GM21360 (cell line): Measurements from ENCODE around the gene GARIN5A.

Experiments used
- ATAC-seq: cut with Tn5 transposase; IDR thresholded peaks from one replicate; pipeline ENCODE4 v1.9.1; 2021; ENCODE audit warnings: mild to moderate bottlenecking, moderate library complexity; ENCODE audit not compliant: unreplicated experiment

GARIN5A gene

DNA sequence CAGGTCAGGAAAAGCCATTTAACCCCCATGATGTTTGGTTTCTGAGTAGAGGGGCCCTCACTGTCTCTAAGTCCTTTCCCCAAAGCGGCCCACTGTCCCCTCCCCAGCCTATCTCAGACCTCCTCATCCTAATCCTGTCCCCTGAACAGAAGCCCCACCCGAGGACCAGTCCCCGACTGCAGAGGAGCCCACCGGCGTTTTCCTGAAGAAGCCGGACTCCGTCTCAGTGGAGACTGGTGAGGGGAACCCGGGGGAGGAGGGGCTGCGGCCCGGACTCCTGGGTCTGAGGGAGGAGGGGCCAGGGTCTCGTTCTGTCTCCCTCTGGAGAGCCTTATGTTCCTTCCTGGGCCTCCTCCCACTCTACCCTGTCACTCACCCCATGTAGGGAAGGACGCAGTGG lies 41.0 kb downstream of the GARIN5A start:
- no peak for ATAC-seq

DNA sequence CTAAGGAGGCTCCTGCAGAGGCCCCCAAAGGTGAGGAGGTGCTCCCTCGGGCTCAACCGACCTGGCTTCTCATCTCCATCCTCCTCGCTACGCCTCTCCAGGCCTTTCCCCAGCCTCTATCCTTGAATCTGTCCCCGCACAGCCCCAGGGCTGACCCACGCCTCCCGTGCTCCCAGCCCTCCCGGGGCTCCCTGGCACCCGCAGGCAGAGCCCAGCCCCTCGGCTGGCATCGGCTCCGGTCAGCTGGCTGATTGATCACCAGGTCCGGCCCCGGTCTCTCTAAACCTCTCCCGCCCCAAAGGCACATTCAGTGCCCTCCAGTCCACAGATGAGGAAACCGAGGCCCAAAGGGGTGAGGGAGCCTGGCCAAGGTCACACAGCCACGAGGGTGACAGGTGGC lies 41.4 kb downstream of the GARIN5A start:
- no peak for ATAC-seq

DNA sequence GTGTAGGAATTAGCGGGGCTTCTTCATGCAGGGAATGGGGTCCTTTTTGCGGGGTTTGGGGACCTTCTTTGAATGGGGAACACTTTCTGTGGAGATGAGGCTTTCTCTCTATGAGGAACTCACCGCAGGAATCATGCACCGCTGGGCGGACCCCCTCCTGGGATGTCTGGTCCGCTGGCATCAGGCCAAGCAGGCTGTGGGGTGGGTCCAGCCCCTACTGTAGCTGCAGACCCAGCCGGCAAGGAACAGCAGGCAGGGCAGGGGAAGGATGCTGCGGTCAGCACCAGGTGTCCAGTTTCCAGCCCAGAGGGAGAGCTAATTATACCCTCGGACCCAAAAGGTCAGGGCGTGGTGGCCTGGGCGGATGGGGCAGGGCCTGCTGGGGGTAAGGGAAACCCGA lies 42.1 kb downstream of the GARIN5A start:
- ATAC-seq = no peak

DNA sequence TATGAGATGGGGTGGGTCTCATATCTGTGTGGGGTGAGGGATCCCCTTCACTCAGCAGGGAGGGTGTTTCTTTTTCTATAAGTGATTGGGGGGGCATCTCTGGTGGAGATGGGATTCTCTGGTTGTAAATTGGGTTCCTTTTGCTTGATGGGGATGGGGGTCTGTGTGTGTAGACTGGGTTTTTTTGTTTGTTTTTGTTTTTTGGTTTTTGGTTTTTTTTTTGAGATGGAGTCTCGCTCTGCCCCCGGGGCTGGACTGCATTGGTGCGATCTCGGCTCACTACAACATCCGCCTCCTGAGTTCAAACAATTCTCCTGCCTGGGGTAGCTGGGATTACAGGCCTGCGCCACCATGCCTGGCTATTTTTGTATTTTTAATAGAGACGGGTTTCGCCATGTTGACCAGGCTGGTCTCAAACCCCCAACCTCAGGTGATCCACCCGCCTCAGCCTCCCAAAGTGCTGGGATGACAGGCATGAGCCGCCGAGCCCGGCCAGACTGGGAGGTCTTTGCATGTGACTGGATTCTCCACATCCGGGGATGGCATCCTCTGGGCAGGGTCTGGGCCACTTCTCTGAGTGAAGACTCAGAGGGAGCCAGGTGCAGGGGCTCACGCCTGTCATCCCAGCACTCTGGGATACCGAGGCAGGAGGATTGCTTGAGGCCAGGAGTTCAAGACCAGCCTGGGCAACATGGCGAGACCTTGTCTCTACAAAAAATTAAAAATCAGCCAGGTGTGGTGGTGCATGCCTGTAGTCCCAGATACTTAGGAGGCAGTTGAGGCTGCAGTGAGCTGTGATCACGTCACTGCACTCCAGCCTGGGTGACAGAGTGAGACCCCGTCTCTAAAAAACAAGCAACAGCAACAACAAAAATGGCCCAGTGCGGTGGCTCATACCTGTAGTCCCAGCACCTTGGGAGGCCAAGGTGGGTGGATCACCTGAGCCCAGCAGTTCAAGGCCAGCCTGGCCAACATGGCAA lies 43.2 kb downstream of the GARIN5A start:
- ATAC-seq = no peak

DNA sequence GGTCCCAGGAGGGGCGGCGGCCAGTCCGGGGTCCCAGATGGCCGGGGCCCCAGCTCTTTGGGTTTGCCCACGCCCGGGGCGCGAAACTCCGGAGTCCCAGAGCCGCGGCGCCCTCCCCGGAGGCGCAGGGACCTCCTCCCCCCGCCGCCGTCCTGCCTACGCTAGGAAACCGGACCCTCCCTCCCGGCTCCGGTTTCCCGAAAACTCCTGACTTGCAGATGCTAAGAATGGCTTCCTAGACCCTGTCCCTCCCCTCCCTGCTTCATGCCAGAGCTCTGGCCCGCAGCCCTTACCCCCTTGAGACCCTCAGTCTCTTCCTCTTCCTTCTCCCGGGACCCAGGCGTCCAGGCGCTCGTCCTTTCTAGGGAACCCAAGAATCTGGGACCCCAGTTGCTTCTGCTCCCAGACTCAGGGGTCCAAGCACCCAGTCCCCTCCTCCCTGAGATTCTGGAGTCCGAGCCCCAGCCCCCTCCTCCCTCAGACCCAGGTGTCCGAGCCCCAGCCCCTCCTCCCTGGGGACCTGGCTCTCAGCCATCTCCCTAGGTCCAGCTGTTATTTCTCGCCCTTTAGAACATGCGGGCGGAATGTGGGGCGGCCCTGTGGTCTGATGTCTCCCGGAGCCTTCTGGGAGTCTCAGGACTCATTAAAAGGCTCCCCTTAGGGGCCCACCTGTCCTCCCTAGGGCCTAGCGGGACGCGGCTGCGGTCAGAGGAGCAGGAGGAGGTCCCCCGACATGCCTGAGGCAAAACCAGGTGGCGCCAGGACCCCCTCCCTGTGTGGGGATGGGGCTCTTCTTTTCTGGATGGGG lies 44.2 kb downstream of the GARIN5A start, which contains the start of gene MYBPC2:
Gene MYBPC2 (plus strand): TSS at position 672 of the 808 bp plus-strand sequence. CDS start 62 bp downstream, at position 734.
- no peak for ATAC-seq

DNA sequence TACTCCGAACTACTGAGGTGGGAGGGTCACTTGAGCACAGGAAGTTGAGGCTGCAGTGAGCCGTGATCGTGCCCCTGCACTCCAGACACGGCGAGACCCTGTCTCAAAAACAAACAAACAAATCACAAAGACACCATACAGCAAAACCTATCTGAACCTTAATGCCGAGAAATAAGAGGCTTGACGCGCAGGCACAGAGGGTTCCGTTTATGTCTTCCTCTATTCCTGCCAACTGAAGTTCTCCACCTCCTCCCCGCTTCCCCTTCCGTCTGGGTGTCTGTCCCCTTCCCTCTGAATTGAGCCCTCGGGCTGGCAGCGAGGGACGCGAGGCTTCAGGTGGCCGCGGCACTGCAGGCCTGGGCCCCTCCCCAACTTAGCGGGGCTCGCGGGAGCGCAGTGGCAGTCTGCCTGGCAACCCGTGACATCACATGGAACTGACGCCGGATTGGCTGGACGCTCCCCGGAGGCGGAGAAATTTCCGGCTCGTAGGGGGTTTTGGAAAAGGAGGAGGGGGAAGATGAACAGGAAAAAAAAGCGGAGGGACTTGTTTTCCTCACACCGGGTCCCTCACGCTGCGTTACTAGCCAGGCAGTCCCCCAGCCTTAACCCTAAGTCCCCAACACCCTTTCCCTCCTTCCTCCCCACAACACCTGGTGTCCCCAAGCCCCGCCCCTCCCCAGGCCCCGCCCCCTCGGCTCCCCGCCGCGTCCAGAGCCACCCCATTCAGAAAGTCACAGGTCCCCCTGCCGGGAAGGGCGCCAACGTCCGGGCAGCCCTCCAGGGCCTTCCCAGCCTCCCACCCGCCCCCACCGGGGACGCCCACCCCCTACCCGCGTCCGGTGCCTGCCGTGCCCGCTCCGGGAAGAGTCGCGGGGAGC lies 45.1 kb downstream of the GARIN5A start:
- ATAC-seq = peak; percentile 63

DNA sequence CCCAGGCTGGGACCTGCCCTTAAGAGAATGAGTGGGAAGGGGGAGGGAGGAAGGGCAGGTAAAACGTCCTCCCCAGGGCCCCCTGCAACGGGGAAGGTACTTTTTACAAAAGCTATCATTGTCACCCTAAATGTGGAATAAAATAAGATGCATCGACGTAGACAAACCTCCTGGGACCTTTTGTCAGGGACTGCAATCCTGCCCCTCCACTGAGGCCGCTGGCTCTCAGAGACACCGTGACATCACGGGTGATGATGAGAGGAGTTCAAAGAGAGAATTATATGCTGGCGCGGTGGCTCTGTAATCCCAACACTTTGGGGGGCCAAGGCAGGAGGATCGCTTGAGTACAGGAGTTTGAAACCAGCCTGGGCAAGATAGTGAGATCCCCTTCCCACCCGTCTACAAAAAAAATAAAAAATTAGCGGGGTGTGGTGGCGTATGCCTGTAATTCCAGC lies 45.7 kb downstream of the GARIN5A start:
- ATAC-seq = no peak

DNA sequence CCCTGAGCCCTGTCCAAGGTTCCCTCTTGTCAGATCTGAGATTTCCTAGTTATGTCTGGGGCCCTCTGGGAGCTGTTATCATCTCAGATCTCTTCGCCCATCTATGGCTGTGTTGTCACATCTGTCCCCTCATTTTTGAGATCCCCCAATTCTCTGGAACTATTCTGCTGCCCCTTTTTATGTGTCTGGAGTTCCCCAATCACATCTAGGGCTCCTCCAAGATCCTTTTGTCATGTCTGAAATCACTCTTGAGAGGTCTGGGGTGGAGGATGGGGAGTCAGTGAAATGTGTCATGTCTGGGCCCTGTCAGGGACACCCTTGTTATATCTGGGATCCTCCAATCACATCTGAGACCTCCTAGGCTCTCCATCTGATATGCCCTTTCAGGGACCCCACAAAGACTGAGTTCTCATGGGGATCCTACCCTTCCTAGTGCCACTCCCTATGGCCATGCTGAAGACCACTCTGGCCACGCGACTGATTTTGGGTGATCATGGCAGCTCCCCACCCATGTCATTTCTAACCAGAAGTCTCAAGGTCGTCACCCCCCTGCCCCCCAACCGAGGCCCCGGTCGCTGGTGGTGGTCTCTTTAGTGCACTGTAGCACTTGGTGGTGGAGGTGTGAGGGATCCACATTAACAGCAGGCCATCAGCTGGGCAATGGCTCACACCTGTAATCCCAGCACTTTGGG lies 47.7 kb downstream of the GARIN5A start:
- ATAC-seq = no peak

DNA sequence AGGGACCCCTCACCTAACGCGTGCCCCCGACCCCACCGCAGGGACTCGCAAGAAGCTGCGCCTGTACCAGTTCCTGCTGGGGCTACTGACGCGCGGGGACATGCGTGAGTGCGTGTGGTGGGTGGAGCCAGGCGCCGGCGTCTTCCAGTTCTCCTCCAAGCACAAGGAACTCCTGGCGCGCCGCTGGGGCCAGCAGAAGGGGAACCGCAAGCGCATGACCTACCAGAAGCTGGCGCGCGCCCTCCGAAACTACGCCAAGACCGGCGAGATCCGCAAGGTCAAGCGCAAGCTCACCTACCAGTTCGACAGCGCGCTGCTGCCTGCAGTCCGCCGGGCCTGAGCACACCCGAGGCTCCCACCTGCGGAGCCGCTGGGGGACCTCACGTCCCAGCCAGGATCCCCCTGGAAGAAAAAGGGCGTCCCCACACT lies 48.6 kb downstream of the GARIN5A start:
- ATAC-seq = no peak

DNA sequence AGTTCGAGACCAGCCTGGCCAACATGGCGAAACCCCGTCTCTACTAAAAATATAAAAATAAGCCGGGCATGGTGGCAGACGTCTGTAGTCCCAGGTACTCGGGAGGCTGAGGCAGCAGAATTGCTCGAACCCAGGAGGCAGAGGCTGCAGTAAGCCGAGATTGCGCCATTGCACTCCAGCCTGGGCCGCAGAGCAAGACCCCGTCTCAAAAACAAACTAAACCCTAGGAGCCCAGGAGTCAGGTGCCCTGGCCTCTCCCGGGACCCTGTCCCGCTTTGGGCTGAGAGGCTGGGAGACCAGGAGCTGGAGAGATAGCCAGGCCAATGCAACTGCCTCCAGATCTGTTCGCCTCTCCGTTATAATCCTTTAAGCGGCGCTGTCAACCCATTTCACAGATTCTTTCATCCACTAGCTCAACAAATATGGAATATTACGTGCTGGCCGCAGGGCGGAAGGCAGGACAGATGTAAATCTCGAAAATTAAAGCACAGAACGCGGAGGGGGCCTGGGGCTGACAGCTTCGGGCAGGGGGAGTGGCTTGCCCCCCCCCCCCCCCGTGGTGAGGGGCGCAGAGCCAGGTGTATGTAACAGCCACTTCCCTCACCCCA lies 49.2 kb downstream of the GARIN5A start:
- no peak for ATAC-seq

DNA sequence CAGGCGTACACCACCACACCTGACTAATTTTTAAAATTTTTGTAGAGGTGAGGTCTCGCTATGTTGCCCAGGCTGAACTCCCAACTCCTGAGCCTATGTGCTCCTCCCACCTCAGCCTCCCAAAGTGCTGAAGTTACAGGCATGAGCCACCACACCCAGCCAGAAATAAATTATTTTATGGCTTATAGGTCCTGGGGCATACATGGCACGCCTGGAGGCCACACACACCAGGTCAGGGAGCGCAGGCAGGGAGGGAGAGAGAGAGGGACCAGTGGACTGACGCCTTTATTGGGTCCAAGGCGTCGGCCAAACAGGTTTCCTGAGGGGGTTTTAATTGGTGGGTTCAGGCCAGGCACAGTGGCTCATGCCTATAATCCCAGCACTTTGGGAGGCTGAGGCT lies 51.1 kb downstream of the GARIN5A start:
- ATAC-seq = no peak

DNA sequence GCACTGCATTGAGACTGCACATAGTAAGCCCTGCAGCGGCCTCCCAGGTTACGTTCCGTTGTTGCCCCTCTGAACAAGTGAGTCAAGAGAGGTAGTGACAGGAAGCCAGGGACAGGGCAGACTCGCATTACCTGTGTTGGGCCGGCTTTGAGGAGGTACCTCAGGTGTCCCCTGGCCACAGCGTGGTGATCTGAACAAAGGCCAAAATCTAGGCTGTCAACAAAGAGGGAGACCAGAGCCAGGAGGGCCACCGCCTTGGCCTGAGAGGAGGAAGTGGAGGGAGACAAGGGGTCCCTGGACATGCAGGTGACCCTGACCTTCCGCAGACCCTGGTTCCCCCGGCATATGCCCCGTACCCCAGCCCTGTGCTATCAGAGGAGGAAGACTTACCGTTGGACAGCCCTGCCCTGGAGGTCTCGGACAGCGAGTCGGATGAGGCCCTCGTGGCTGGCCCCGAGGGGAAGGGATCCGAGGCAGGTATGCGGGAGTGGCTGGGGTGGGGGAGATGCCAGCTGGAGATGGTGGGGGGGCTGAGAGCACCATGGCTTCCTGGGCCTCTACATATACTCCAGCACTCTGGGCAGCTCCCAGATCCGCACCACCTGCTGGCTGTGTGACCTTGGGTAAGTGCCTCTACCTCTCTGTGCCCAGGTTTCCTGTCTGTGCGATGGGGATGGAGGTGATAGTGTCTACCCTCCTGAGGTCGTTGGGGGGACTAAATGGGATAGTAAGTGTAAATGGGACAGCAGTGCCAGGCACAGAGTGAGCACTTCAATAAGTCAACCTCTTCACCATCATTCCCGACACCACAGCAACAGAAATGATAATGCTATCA lies 53.2 kb downstream of the GARIN5A start:
- ATAC-seq = no peak

DNA sequence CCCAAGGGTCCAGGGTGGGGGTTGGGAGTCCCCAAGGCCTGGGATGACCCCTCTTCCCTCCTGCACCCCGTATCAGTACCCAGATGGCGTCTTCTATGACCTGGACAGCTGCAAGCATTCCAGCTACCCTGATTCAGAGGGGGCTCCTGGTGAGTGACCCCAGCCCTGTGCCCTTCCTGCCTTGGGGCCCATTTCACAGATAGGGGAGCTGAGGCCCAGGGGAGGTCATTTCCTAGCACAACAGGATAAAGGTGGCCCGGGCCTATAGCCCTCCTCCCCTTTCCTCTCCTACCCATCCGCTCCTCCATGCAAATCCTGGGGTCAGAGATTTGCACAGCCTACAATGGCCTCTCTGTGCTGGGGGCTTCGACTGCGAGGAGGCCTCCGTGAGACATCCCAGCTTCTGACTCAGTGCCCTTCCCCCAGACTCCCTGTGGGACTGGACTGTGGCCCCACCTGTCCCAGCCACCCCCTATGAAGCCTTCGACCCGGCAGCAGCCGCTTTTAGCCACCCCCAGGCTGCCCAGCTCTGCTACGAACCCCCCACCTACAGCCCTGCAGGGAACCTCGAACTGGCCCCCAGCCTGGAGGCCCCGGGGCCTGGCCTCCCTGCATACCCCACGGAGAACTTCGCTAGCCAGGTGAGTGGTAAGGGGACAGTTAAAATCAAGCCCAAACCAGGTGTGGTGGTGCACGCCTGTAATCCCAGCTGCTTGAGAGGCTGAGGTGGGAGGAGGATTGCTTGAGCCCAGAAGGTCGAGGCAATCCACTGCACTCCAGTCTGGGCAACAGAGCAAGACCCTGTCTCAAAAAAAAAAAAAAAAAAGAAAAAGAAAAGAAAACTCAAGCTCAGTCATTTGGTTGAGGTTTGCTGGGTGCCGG lies 54.0 kb downstream of the GARIN5A start:
- ATAC-seq = no peak

DNA sequence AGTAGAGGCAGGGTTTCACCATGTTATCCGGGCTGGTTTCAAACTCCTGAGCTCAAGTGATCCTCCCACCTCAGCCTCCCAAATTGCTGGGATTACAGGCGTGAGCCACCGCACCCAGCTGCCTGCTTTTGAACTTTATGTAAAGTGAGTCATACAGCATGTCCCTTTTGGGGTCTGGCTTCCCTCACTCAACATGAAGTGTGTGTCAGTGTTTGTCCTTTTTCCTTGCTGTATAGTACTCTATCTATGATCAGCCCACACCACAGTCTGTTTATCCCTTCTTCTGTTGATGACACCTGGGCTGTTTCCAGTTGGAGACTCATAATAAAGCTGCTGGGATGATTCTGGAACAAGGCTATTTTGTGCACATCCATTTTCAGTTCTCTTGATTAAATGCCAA lies 55.8 kb downstream of the GARIN5A start:
- ATAC-seq = no peak

DNA sequence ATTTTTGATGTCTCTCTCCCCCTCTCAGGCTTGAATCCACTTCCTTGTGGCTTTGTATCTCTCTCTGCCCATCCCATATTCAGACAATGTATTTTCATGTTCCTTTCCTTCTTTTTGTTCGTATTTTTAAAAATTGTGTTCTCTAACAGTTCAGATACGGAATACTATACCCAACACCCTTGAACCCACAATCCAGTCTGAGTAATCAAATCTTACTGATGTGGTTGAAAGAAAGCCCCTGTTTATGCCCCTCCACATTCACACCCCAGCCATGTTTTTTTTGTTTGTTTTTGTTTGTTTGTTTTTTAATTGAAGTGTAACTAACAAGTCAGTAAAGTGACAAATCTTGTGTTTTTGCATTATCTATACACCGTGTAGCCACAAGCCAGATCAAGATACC lies 56.5 kb downstream of the GARIN5A start:
- no peak for ATAC-seq

DNA sequence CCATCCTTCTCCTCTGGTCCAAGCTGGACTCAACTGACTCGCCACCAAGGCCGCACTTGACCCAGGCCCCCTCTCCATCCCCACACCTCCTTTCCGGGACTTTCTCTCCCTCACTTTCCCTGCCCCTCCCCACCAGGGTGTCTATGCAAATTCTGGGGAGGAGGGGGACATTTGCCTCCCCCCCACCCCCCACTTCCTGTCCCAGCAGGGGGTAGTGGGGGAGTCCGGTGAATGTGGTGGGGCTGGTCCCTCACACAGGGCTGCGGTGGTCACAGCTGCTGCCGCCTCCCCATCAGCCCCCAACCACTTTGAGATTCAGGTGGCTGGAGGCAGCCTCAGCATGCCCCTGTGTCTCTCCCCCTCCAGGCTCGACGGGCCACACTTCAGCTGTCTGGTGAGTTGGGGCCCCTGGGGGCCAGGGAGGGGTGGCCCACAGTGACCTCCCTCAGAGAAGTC lies 57.0 kb downstream of the GARIN5A start:
- no peak for ATAC-seq

DNA sequence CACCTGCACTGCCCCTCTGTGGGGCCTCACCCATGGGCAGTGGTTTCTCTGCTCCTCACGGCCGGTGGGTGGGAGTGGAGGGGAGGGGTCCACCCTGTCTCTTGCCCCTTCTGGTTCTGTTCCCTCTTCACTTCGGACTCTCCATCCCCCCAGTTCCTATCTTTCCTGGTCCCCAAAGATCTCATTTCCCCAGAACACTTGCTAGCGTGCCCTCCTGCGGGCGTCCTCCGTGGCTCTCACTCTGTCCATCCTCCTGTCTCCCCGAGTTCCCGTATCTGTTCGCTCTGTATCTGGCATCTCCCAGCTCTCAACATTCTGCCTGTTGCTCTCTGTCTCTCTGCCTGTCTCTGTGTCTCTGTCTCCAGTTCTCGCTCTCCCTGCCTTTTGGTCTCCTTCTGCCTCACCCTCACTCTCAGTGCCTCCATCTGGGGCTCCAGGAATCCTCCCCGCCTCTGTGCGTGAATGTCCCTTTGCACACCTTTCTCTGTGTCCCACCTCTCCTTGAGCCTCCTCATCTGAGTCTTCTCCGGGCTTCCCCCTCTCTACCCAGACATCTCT lies 57.5 kb downstream of the GARIN5A start:
- ATAC-seq = no peak
